Measurements from ENCODE around the gene EGFL6. TPM values are rescaled to one million over a fixed set of nuclear protein-coding genes. Genes with fewer than 3 reads are reported as not detected.
"Not testable (repeated sequence)": the region's sequence is repeated elsewhere in the genome, so short reads cannot be mapped to it uniquely, and the experiment has no call there.

EGFL6 gene
- total RNA-seq, 1 experiment from 2014 or later: not detected

DNA sequence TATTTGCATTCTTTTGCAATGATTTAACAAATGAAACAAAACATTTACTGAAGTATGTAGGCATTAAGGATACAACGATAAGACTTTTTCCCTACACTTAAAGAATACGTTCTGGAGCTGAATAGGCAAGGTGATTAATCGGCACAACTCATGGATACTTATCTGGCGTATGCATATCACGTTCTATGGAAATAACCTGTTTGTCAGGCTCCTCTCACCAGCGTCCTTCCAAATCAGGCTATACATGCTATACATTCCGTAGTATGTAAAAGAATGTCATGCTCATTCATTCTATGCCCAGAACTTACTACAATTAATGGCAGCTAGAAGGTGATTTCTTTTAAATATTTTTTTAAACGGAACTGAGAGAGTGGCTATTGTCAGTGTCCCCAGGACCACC, 57.9 kb downstream of the EGFL6 start:
- TF ChIP-seq, protein P1, sequence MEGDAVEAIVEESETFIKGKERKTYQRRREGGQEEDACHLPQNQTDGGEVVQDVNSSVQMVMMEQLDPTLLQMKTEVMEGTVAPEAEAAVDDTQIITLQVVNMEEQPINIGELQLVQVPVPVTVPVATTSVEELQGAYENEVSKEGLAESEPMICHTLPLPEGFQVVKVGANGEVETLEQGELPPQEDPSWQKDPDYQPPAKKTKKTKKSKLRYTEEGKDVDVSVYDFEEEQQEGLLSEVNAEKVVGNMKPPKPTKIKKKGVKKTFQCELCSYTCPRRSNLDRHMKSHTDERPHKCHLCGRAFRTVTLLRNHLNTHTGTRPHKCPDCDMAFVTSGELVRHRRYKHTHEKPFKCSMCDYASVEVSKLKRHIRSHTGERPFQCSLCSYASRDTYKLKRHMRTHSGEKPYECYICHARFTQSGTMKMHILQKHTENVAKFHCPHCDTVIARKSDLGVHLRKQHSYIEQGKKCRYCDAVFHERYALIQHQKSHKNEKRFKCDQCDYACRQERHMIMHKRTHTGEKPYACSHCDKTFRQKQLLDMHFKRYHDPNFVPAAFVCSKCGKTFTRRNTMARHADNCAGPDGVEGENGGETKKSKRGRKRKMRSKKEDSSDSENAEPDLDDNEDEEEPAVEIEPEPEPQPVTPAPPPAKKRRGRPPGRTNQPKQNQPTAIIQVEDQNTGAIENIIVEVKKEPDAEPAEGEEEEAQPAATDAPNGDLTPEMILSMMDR (IDR thresholded peaks at IDR 0.05; ENCODE audit: unreplicated experiment): no peak
- DNase-seq (ENCODE audit: unreplicated experiment): no peak
- CTCF ChIA-PET: interaction anchor here (0.6 to 1.0 kb wide), 2 partner anchors 19 to 59 kb away, joined by 3 read pairs; no protein-coding TSS in a partner anchor
- BruUV-seq (replicated peaks): no TSS peak
- no peaks in the 10 kb centered on the region for H3K36me3 Mint-ChIP-seq (ENCODE audit: insufficient read depth, unreplicated experiment)
- POLR2A ChIA-PET: interaction anchor here (0.6 to 0.8 kb wide), 2 partner anchors 24 to 430 kb away, joined by 3 read pairs; no protein-coding TSS in a partner anchor
- intact Hi-C loops (cut with micrococcal nuclease): no loop called here
- H3K27me3 Mint-ChIP-seq (ENCODE audit: insufficient read depth, unreplicated experiment): peaks cover 60% of the 10 kb centered on the region
- no peaks in the 10 kb centered on the region for H3K9me3 Mint-ChIP-seq (ENCODE audit: unreplicated experiment)
- no peaks in the 10 kb centered on the region for H3K4me1 Mint-ChIP-seq (ENCODE audit: insufficient read depth, unreplicated experiment)
- H3K27ac Mint-ChIP-seq (ENCODE audit: low read depth, unreplicated experiment): no peak overlapping the region
- H3K4me3 Mint-ChIP-seq (ENCODE audit: unreplicated experiment): no peak overlapping the region

DNA sequence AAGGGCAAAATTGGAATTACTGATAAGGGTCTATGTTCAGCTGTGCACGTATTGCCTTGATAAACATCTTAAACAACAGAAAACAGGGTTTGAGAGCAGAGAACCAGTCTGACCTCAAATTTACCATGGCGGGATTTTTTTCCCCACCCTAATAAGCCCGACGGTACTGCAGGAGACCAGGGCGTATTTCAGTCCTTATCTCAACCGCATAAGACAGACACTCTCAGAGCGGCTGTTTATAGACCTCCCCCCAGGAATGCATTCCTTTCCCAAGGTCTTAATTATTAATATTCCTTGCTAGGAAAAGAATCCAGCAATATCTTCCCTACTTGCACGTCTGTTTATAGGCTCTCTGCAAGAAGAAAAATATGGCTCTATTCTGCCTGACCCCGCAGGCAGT, 67.8 kb downstream of the EGFL6 start:
- Mint-ChIP-seq H3K9me3 (ENCODE audit: unreplicated experiment) (peaks cover 27% of the 10 kb centered on the region), H3K27me3 (ENCODE audit: insufficient read depth, unreplicated experiment) (peaks cover 67% of the 10 kb centered on the region)
- H3K4me1 Mint-ChIP-seq (ENCODE audit: insufficient read depth, unreplicated experiment); POLR2A ChIA-PET; BruUV-seq (replicated peaks); CTCF ChIA-PET; H3K4me3 Mint-ChIP-seq (ENCODE audit: unreplicated experiment); H3K27ac Mint-ChIP-seq (ENCODE audit: low read depth, unreplicated experiment); intact Hi-C loops (cut with micrococcal nuclease); H3K36me3 Mint-ChIP-seq (ENCODE audit: insufficient read depth, unreplicated experiment); DNase-seq (ENCODE audit: unreplicated experiment): not testable (repeated sequence)

DNA sequence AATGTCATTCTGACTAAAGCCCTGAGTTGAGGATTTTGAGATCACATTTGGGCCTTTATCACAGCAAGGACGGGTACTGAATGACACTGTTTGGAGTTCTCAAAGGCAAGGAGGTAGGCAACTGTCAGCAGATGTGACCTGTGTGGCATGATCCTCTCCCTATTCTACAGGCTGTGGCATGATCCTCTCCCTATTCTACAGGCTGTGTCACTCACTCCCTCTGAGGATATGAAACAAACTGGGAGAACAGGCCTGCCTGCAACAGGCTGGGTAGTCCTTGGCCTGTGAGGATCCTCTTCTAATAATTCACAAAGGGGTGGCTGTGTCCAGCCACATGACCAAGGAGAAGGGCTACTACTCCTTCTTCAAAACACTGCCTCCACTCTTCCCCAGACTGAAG, 68.6 kb downstream of the EGFL6 start:
- POLR2A ChIA-PET: no interaction called here
- TF ChIP-seq, protein P1 (IDR thresholded peaks at IDR 0.05; ENCODE audit: unreplicated experiment): no peak
- intact Hi-C loops (cut with micrococcal nuclease): no loop called here
- no peaks in the 10 kb centered on the region for H3K4me1 Mint-ChIP-seq (ENCODE audit: insufficient read depth, unreplicated experiment)
- no peak for DNase-seq (ENCODE audit: unreplicated experiment)
- no peak overlapping the region for H3K27ac Mint-ChIP-seq (ENCODE audit: low read depth, unreplicated experiment)
- H3K4me3 Mint-ChIP-seq (ENCODE audit: unreplicated experiment): no peak overlapping the region
- BruUV-seq (replicated peaks): no TSS peak
- CTCF ChIA-PET: no interaction called here
- H3K27me3 Mint-ChIP-seq (ENCODE audit: insufficient read depth, unreplicated experiment): peaks cover 62% of the 10 kb centered on the region
- H3K36me3 Mint-ChIP-seq (ENCODE audit: insufficient read depth, unreplicated experiment): peaks cover 6% of the 10 kb centered on the region
- H3K9me3 Mint-ChIP-seq (ENCODE audit: unreplicated experiment): peaks cover 27% of the 10 kb centered on the region

DNA sequence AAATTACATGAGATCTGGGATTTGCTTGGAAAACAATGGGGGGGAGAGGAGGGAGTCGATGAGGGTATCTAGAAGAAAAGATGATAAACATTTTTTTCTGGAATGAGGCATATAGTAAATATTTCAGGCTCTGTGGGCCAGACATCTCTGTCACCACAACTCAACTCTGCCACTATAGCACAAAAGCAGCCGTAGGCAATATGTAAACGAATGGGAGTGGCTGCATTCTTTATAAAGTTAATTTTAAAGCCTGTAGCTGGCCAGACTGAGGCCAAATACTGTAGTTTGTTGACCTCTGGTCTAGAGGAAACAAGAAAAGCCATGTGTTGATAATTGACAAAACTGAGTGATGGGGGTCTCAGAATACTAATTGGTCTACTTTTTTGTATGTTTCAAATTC, 69.4 kb downstream of the EGFL6 start:
- no peak for DNase-seq (ENCODE audit: unreplicated experiment)
- POLR2A ChIA-PET: no interaction called here
- CTCF ChIA-PET: interaction anchor here (1.8 kb wide), 1 partner anchor 132 kb away, joined by 7 read pairs; no protein-coding TSS in a partner anchor
- Mint-ChIP-seq H3K4me3 (ENCODE audit: unreplicated experiment) (no peak overlapping the region), H3K27ac (ENCODE audit: low read depth, unreplicated experiment) (no peak overlapping the region), H3K27me3 (ENCODE audit: insufficient read depth, unreplicated experiment) (peaks cover 58% of the 10 kb centered on the region), H3K36me3 (ENCODE audit: insufficient read depth, unreplicated experiment) (peaks cover 6% of the 10 kb centered on the region), H3K9me3 (ENCODE audit: unreplicated experiment) (peaks cover 27% of the 10 kb centered on the region), H3K4me1 (ENCODE audit: insufficient read depth, unreplicated experiment) (no peaks in the 10 kb centered on the region)
- TF ChIP-seq, protein P1 (IDR thresholded peaks at IDR 0.05; ENCODE audit: unreplicated experiment): no peak
- no TSS peak for BruUV-seq (replicated peaks)
- intact Hi-C loops (cut with micrococcal nuclease): no loop called here

DNA sequence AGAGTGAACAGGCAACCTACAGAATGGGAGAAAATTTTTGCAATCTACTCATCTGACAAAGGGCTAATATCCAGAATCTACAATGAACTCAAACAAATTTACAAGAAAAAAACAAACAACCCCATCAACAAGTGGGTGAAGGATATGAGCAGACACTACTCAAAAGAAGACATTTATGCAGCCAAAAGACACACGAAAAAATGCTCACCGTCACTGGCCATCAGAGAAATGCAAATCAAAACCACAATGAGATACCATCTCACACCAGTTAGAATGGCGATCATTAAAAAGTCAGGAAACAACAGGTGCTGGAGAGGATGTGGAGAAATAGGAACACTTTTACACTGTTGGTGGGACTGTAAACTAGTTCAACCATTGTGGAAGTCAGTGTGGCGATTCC, 72.3 kb downstream of the EGFL6 start:
- intact Hi-C loops (cut with micrococcal nuclease); H3K4me3 Mint-ChIP-seq (ENCODE audit: unreplicated experiment); H3K27ac Mint-ChIP-seq (ENCODE audit: low read depth, unreplicated experiment); CTCF ChIA-PET; H3K36me3 Mint-ChIP-seq (ENCODE audit: insufficient read depth, unreplicated experiment); DNase-seq (ENCODE audit: unreplicated experiment); H3K4me1 Mint-ChIP-seq (ENCODE audit: insufficient read depth, unreplicated experiment); BruUV-seq (replicated peaks): not testable (repeated sequence)
- POLR2A ChIA-PET: interaction anchor here (0.6 kb wide), 1 partner anchor 253 kb away, joined by 3 read pairs; no protein-coding TSS in a partner anchor
- H3K9me3 Mint-ChIP-seq (ENCODE audit: unreplicated experiment): peaks cover 15% of the 10 kb centered on the region
- peaks cover 58% of the 10 kb centered on the region for H3K27me3 Mint-ChIP-seq (ENCODE audit: insufficient read depth, unreplicated experiment)

Measured in MCF 10A (cell line).